PC-9 (cell line): Measurements from ENCODE around the gene CYSRT1.

Experiments used
- EZH2 ChIP-seq: fragments of 200-600 bp; sonication (generic); IDR thresholded peaks from 2 replicates; pipeline ENCODE4 v1.8.0; 2017; ENCODE audit warnings: antibody characterized with exemption, low read depth
- TF ChIP-seq, protein P1 (sequence below): fragments of 200-600 bp; sonication (generic); conservative IDR thresholded peaks from 2 replicates; pipeline ENCODE4 v1.6.1; 2017; ENCODE audit warnings: mixed run types, antibody characterized with exemption, mild to moderate bottlenecking, moderate library complexity

- TF ChIP-seq, protein P1, sequence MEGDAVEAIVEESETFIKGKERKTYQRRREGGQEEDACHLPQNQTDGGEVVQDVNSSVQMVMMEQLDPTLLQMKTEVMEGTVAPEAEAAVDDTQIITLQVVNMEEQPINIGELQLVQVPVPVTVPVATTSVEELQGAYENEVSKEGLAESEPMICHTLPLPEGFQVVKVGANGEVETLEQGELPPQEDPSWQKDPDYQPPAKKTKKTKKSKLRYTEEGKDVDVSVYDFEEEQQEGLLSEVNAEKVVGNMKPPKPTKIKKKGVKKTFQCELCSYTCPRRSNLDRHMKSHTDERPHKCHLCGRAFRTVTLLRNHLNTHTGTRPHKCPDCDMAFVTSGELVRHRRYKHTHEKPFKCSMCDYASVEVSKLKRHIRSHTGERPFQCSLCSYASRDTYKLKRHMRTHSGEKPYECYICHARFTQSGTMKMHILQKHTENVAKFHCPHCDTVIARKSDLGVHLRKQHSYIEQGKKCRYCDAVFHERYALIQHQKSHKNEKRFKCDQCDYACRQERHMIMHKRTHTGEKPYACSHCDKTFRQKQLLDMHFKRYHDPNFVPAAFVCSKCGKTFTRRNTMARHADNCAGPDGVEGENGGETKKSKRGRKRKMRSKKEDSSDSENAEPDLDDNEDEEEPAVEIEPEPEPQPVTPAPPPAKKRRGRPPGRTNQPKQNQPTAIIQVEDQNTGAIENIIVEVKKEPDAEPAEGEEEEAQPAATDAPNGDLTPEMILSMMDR, result no peak
- no peak for TF ChIP-seq EZH2
Observed at GRCh38 chr9:137251490-137252268, 26.7 kb downstream of the CYSRT1 start.
